ENCODE results near the gene NUDT16L1.
A peak's percentile ranks its signal among the peaks of the same experiment; 100 is the strongest.

Gene NUDT16L1

GRCh38 chr16:4693296-4693955 is at the start of gene NUDT16L1:
Gene NUDT16L1 (plus strand): TSS chr16:4693562. CDS start chr16:4693727, 165 bp downstream.
- DNase-seq (ENCODE audit: low read depth, low spot score) = peak; percentile 86

GRCh38 chr16:4646773-4647643 is 46.4 kb upstream of the NUDT16L1 start:
- DNase-seq (ENCODE audit: low read depth, low spot score) = no peak

GRCh38 chr16:4647644-4647980 is 45.8 kb upstream of the NUDT16L1 start:
- no peak for DNase-seq (ENCODE audit: low read depth, low spot score)

DNA sequence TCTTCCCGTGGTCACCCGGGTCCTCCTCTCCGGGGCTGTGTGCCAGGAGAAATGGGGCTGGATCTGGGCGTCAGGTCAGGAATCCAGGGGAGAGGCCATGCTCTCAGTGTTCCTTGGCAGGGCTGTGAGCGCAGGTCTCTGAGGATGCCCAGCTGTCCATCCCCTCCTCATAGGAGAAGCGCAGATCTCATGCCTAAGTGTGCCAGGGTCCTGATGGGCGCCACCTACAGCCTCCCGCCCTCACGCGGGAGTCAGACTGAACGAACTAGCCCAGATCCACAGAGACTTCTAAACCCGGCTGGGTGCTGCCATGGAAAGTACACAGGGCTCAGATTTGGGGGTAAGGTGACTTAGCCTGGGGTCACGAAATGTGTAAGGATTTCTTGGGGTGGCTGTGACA is 44.4 kb upstream of the NUDT16L1 start:
- DNase-seq (ENCODE audit: low read depth, low spot score) = no peak

GRCh38 chr16:4649744-4650442 is 43.5 kb upstream of the NUDT16L1 start:
- no peak for DNase-seq (ENCODE audit: low read depth, low spot score)

DNA sequence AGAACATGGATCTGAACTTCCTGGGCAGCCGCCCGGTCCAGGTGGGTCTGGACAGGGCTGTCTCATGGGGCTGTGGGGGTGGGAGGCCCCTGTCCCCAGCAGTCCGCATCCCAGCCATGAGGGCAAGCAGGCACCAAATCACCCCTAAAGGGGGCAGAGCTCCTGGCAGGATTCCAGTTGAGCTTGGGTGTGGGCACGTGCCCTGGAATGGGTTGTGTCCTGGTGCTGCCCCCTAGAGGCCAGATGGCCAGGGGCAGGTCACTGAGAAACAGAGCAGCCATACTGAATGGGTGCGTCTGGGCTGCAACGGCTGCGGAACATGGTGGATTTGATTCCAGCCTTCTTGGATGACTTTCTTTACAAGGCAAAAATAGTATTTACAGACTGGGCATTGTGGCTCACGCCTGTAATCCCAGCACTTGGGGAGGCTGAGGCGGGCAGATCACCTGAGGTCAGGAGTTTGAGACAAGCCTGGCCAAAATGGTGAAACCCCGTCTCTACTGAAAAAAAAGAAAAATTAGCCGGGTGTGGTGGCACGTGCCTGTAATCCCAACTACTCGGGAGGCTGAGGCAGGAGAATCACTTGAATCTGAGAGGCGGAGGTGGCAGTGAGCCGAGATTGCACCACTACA is 42.8 kb upstream of the NUDT16L1 start:
- peak; percentile 61 for DNase-seq (ENCODE audit: low read depth, low spot score)

GRCh38 chr16:4651827-4652226 is 41.5 kb upstream of the NUDT16L1 start:
- no peak for DNase-seq (ENCODE audit: low read depth, low spot score)

DNA sequence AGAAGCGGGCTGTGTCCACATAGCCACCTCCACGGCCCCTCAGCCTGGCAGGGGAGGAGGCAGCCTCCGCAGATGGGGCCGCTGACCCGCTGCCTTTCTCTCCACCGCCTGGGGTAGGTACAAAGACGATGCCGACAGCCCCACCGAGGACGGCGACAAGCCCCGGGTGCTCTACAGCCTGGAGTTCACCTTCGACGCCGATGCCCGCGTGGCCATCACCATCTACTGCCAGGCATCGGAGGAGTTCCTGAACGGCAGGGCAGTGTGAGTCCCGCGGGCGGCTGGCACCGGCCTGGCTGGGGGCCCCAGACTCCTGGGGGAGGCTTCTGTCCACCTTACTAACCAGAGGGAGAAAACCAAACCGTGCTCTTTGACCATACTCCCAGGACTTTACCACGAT is 40.8 kb upstream of the NUDT16L1 start:
- DNase-seq (ENCODE audit: low read depth, low spot score) = no peak

- no peak for DNase-seq (ENCODE audit: low read depth, low spot score)
These were observed 39.1 kb upstream of the NUDT16L1 start for GRCh38 chr16:4654011-4654963.

- DNase-seq (ENCODE audit: low read depth, low spot score) = no peak
These were observed 38.3 kb upstream of the NUDT16L1 start for GRCh38 chr16:4654964-4655590.

DNA sequence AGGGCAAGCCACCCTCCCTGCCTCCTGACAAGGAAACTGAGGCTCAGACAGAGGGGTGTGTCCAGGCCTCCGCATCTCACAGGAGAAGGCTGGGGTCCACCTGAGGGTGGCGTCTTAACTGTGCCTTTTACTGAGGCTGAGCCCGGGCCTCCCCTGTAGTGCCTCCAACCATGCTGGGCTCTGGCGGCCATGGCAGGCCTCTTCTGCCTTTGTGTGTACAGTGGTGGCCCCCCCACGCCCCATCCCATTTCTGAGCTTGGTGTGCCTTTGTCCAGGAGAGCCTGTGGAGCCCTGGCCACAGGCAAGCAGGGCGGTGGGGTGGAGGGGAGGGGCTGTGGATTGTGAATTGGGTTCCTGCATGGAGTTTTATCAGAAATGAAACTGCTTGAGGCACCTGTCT is 37.6 kb upstream of the NUDT16L1 start:
- DNase-seq (ENCODE audit: low read depth, low spot score) = no peak

GRCh38 chr16:4656221-4656620 is 37.1 kb upstream of the NUDT16L1 start:
- no peak for DNase-seq (ENCODE audit: low read depth, low spot score)

DNA sequence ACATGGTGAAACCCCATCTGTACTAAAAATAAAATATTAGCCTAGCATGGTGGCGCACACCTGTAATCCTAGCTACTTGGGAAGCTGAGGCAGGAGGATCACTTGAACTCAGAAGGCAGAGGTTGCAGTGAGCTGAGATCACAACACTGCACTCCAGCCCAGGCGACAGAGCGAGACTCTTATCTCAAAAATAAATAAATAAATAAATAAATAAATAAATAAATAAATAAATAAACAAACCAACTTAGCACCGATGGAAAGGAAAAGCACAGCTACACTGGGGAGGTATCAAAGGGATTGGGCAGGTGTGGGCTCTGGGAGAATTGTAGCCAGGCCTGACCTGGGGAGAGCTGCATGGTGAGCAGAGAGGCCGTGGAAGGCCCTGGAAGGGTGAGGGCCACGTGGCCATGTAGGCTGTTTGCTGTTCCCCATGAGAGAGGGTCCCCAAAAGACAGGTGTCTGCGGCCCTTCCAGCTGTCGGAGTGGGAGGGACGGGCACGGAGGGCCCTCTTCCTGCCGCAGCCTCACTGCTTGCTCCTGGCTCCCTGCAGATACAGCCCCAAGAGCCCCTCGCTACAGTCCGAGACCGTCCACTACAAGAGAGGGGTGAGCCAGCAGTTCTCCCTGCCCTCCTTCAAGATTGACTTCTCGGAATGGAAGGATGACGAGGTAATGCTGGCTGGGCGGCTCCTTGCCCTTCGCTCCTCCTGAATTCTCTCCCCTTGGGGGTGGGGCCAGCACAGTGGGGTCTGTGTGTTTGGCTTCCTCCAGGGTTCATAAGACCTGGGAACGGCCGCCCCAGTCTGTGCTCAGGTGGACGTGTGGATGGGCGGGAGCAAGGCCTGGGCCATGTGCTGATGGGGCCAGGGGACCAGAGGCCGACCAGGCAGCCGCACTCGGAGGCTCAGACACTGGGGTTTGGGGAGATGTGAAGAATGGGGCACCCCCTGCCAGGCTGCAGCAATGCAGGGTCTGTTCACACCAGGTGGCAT is 36.4 kb upstream of the NUDT16L1 start:
- no peak for DNase-seq (ENCODE audit: low read depth, low spot score)

GRCh38 chr16:4659363-4660353 is 33.7 kb upstream of the NUDT16L1 start:
- DNase-seq (ENCODE audit: low read depth, low spot score) = no peak

DNA sequence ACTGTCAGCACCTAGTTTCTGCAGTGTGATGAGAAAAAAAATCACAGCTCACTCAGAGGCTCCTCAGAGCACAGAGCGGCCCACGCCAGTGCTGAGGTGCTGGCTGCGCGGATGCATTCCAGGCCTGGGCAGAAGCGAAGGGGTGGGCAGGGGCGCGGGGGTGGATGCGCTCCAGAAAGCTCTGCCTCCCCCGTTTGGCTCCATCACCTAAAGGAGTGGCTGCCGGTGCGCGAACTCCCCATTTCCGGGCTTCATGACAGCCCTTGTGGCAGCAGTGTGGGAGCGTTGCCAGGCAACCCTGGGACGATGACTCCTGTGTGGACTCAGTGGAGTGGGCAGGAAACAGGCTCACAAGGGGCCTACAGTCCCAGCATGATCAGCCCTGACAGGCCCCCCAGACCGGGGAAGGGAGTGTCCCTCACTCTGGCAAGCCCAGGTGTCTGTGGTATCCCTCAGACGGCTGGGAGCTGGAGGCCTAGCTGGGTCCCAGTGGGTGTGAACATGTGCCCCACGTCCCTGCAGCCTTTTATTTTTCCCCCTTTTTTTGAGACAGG is 32.8 kb upstream of the NUDT16L1 start:
- DNase-seq (ENCODE audit: low read depth, low spot score) = no peak

- no peak for DNase-seq (ENCODE audit: low read depth, low spot score)
These were observed 31.7 kb upstream of the NUDT16L1 start for GRCh38 chr16:4661661-4662060.

DNA sequence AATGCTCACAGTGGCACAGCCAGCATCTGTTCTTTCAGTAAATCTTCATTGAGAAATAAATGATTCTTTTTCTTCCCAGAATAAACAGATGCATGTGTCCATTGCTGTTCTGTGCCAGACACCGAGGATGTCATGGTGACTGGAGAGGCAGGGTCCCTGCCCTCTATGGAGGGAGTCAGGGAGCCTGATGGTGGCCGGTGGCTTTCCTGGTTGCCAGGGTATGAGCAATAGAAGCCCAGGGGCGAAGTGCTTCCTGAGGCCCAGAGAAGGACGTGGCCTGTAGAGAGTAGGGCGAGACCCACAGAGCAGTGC is 29.9 kb upstream of the NUDT16L1 start:
- DNase-seq (ENCODE audit: low read depth, low spot score) = no peak
